IMR-90 (cell line): Measurements from ENCODE around the gene TADA1. TPM values are rescaled to one million over a fixed set of nuclear protein-coding genes. Genes with fewer than 3 reads are reported as not detected.

Experiments
- ATAC-seq: fragments of 200-7000 bp; cut with Tn5 transposase; 2 replicates; pipeline ENCODE4 v1.9.1; 2020; ENCODE audit warnings: low read depth, mild to moderate bottlenecking, moderate library complexity
- BruUV-seq: library from RNA; stranded (reverse); fragments of 400-500 nt; replicated peaks from 2 replicates; lab custom pipeline; 2021; lab: Mats Ljungman, UMichigan
- CTCF ChIA-PET: fragments of 300-600 bp; formaldehyde crosslinking; extraction: SDS; loops from one replicate; lab custom pipeline; 2021; ENCODE audit warnings: antibody characterized with exemption; lab: Yijun Ruan, JAX
- POLR2A ChIA-PET: fragments of 300-600 bp; sonication (Branson Sonifier 250); formaldehyde crosslinking; loops from one replicate; lab custom pipeline; 2022; ENCODE audit warnings: antibody characterized with exemption; ENCODE audit not compliant: unreplicated experiment; lab: Charles Lee
- DNase-seq: peaks from one replicate; pipeline ENCODE4 v3.0.0; 2013
- H2AFZ ChIP-seq: replicated peaks from 2 replicates; pipeline ENCODE3; 2013; ENCODE audit warnings: low read length, mild to moderate bottlenecking; ENCODE audit not compliant: poor library complexity
- H2AK5ac ChIP-seq: 2 replicates; pipeline ENCODE4 v1.6.1; 2013; ENCODE audit warnings: low read depth, low read length, inconsistent platforms
- H2AK9ac ChIP-seq: replicated peaks from 2 replicates; pipeline ENCODE3; 2013; ENCODE audit warnings: mild to moderate bottlenecking, low read depth, low read length, moderate library complexity; ENCODE audit not compliant: poor library complexity
- H2BK120ac ChIP-seq: 2 replicates; pipeline ENCODE4 v1.6.1; 2013; ENCODE audit warnings: low read depth, low read length, inconsistent platforms
- H2BK15ac ChIP-seq: 3 replicates; pipeline ENCODE4 v1.6.1; 2013; ENCODE audit warnings: low read depth, low read length, inconsistent platforms
- H2BK20ac ChIP-seq: 2 replicates; pipeline ENCODE4 v1.6.1; 2013; ENCODE audit warnings: low read depth, mild to moderate bottlenecking, inconsistent platforms, low read length, moderate library complexity
- H2BK5ac ChIP-seq: 2 replicates; pipeline ENCODE4 v1.6.1; 2013; ENCODE audit warnings: mild to moderate bottlenecking, low read depth, low read length, inconsistent platforms; ENCODE audit not compliant: poor library complexity, severe bottlenecking
- H3K14ac ChIP-seq: replicated peaks from 2 replicates; pipeline ENCODE4 v1.6.1; 2013; ENCODE audit warnings: low read depth, low read length, inconsistent platforms
- H3K18ac ChIP-seq: 2 replicates; pipeline ENCODE4 v1.6.1; 2013; ENCODE audit warnings: low read depth, low read length, control low read depth
- H3K23ac ChIP-seq: 2 replicates; pipeline ENCODE4 v1.6.1; 2013; ENCODE audit warnings: low read depth, low read length, inconsistent platforms
- H3K27ac ChIP-seq: 2 replicates; pipeline ENCODE4 v1.5.1; 2013; ENCODE audit warnings: mild to moderate bottlenecking, control low read depth, low read length; ENCODE audit not compliant: insufficient read depth
- H3K27me3 ChIP-seq: 2 replicates; pipeline ENCODE4 v1.6.1; 2013; ENCODE audit warnings: low read length; ENCODE audit not compliant: control insufficient read depth, insufficient read depth
- H3K36me3 ChIP-seq: 2 replicates; pipeline ENCODE4 v1.6.1; 2013; ENCODE audit warnings: low read length, mixed read lengths; ENCODE audit not compliant: control insufficient read depth, insufficient read depth
- H3K4ac ChIP-seq: 2 replicates; pipeline ENCODE4 v1.6.1; 2013; ENCODE audit warnings: low read depth, low read length, inconsistent platforms
- H3K4me1 ChIP-seq: 2 replicates; pipeline ENCODE4 v1.6.1; 2013; ENCODE audit warnings: low read length, mixed read lengths; ENCODE audit not compliant: control insufficient read depth, insufficient read depth
- H3K4me2 ChIP-seq: 2 replicates; pipeline ENCODE4 v1.6.1; 2013; ENCODE audit warnings: low read depth, mild to moderate bottlenecking, control low read depth, low read length, moderate library complexity
- H3K4me3 ChIP-seq: 2 replicates; pipeline ENCODE4 v1.5.1; 2013; ENCODE audit warnings: low read depth, mild to moderate bottlenecking, control low read depth, low read length, moderate library complexity; ENCODE audit not compliant: insufficient read depth
- H3K56ac ChIP-seq: 2 replicates; pipeline ENCODE4 v1.6.1; 2013; ENCODE audit warnings: low read length, inconsistent platforms; ENCODE audit not compliant: insufficient read depth; ENCODE audit errors: extremely low read depth
- H3K79me1 ChIP-seq, 2 experiments: 2 replicates each; pipeline ENCODE4 v1.6.1; 2013; ENCODE audit warnings: low read length in 2 of 2, inconsistent platforms in 1 of 2, low read depth in 1 of 2
- H3K9ac ChIP-seq: 2 replicates; pipeline ENCODE4 v1.6.1; 2013; ENCODE audit warnings: low read depth, low read length, control low read depth
- H3K9me1 ChIP-seq: 2 replicates; pipeline ENCODE4 v1.6.1; 2013; ENCODE audit warnings: low read length, inconsistent platforms; ENCODE audit not compliant: insufficient read depth
- H3K9me3 ChIP-seq: 2 replicates; pipeline ENCODE4 v1.6.1; 2013; ENCODE audit warnings: low read length; ENCODE audit not compliant: control insufficient read depth, insufficient read depth
- H4K20me1 ChIP-seq: 2 replicates; pipeline ENCODE4 v1.6.1; 2013; ENCODE audit warnings: low read length, inconsistent platforms; ENCODE audit not compliant: insufficient read depth
- H4K5ac ChIP-seq: 2 replicates; pipeline ENCODE4 v1.6.1; 2013; ENCODE audit warnings: mild to moderate bottlenecking, low read depth, low read length, control low read depth
- H4K8ac ChIP-seq, 2 experiments: 2 replicates each; pipeline ENCODE4 v1.6.1; 2013; ENCODE audit warnings: low read depth in 2 of 2, low read length in 2 of 2, control low read depth in 1 of 2, inconsistent platforms in 1 of 2
- H4K91ac ChIP-seq: 2 replicates; pipeline ENCODE4 v1.6.1; 2013; ENCODE audit warnings: low read depth, low read length, inconsistent platforms; ENCODE audit not compliant: insufficient read depth
- CEBPB ChIP-seq: IDR thresholded peaks from 2 replicates; pipeline ENCODE4 v1.6.1; 2012; ENCODE audit warnings: low read depth, low read length, improper control_type of control experiment
- CHD1 ChIP-seq: IDR thresholded peaks from 2 replicates; pipeline ENCODE4 v1.6.1; 2012; ENCODE audit warnings: low read depth, low read length, improper control_type of control experiment
- ELK1 ChIP-seq: fragments of 150-350 bp; IDR thresholded peaks from 2 replicates; pipeline ENCODE4 v1.6.1; 2016; ENCODE audit warnings: low read depth, mild to moderate bottlenecking, low read length, moderate library complexity, borderline replicate concordance
- FOS ChIP-seq: fragments of 150-350 bp; IDR thresholded peaks from 2 replicates; pipeline ENCODE4 v1.6.1; 2016; ENCODE audit warnings: low read depth, low read length
- MAFK ChIP-seq: IDR thresholded peaks from 2 replicates; pipeline ENCODE4 v1.6.1; 2012; ENCODE audit warnings: low read depth, low read length, improper control_type of control experiment
- MXI1 ChIP-seq: IDR thresholded peaks from 2 replicates; pipeline ENCODE4 v1.6.1; 2012; ENCODE audit warnings: low read depth, mild to moderate bottlenecking, low read length, moderate library complexity, borderline replicate concordance
- NFE2L2 ChIP-seq: fragments of 150-350 bp; IDR thresholded peaks from 2 replicates; pipeline ENCODE4 v1.6.1; 2016; ENCODE audit warnings: low read depth, mild to moderate bottlenecking, low read length
- POLR2A ChIP-seq: IDR thresholded peaks from 2 replicates; pipeline ENCODE4 v1.6.1; 2012; ENCODE audit warnings: mild to moderate bottlenecking, low read depth, low read length
- RFX5 ChIP-seq: IDR thresholded peaks from 2 replicates; pipeline ENCODE4 v1.8.0; 2012; ENCODE audit warnings: low read depth, mild to moderate bottlenecking, low read length, moderate library complexity
- WGBS, 2 experiments: methylation state at CpG; one replicate each; pipeline versions ENCODE4 v1.1.5 to v1.1.7; 2013; ENCODE audit warnings: missing lambda C conversion rate in 2 of 2; ENCODE audit not compliant: insufficient read length in 1 of 2; ENCODE audit errors: extremely low coverage in 2 of 2; 5-methylcytosine and 5-hydroxymethylcytosine counted together
- dilution Hi-C: fragments of 300-500 bp; cut with HindIII; formaldehyde crosslinking; loops from one replicate; pipeline ENCODE4 v1.14.3; 2018; ENCODE audit warnings: low sequenced_read_pairs; ENCODE audit not compliant: unreplicated experiment
- in situ Hi-C: fragments of 300-500 bp; cut with MboI; formaldehyde crosslinking; loops from 3 replicates; pipeline ENCODE4 v1.14.3; 2019; ENCODE audit warnings: low sequenced_read_pairs, inconsistent platforms, mixed read lengths
- intact Hi-C: fragments of 100-400 bp; cut with micrococcal nuclease; formaldehyde crosslinking; loops from 2 replicates; pipeline ENCODE4 v1.10.0; 2022
- polyA plus RNA-seq, 3 experiments: library from polyadenylated mRNA; depleted of rRNA; stranded (reverse); fragments of >200 nt; gene quantifications; 2 replicates each; pipeline ENCODE4 v1.2.3, GENCODE V29; 2012; ENCODE audit warnings: low replicate concordance in 1 of 3
- total RNA-seq: library from RNA; depleted of rRNA; stranded (reverse); fragments of >200 nt; gene quantifications from 2 replicates; pipeline ENCODE4 v1.2.3, GENCODE V29; 2012

Gene TADA1
- total and polyA plus RNA-seq, 2 of the 4 experiments (the other 2 are of a cell fraction) = 8.2 to 16.8 TPM

- POLR2A ChIA-PET = no interaction called here
These were observed 39.9 kb upstream of the TADA1 start for GRCh38 chr1:166915941-166916340.

More at GRCh38 chr1:166915941-166916340, 39.9 kb upstream of the TADA1 start:
- no peak for ATAC-seq
- H4K91ac ChIP-seq = no peak overlapping the region
- H3K4ac ChIP-seq = no peak overlapping the region
- no peaks in the 10 kb centered on the region for H3K36me3 ChIP-seq
- H3K56ac ChIP-seq = no peak overlapping the region
- no peak overlapping the region for H3K14ac ChIP-seq
- H3K18ac ChIP-seq = no peak overlapping the region
- CTCF ChIA-PET = interaction anchor here (1.3 kb wide), 1 partner anchor 11 kb away, joined by 3 read pairs; no protein-coding TSS in a partner anchor
- 0% methylated on average over 1 of the region's 4 CpGs; no CpG with 5 or more reads in 1 of the 2 experiments for WGBS, 2 experiments
- H3K4me3 ChIP-seq = no peak overlapping the region
- dilution Hi-C loops = no loop called here
- peak; percentile 2 for DNase-seq
- no peak overlapping the region for H3K4me2 ChIP-seq
- intact Hi-C loops = no loop called here
- no peaks in the 10 kb centered on the region for H3K4me1 ChIP-seq
- H2AFZ ChIP-seq = no peak overlapping the region
- H2BK120ac ChIP-seq = no peak overlapping the region
- H2BK15ac ChIP-seq = no peak overlapping the region
- H3K27me3 ChIP-seq = peaks cover 38% of the 10 kb centered on the region
- no peak overlapping the region for H2BK20ac ChIP-seq
- H3K23ac ChIP-seq = no peak overlapping the region
- H2AK5ac ChIP-seq = no peak overlapping the region
- TF ChIP-seq ELK1 (no peak), MXI1 (no peak), RFX5 (no peak), POLR2A (no peak), CHD1 (no peak), FOS (no peak), MAFK (no peak), NFE2L2 (no peak), CEBPB (no peak)
- H4K20me1 ChIP-seq = no peaks in the 10 kb centered on the region
- no peaks in the 10 kb centered on the region for H3K9me3 ChIP-seq
- H2BK5ac ChIP-seq = no peak overlapping the region
- no peak overlapping the region for H4K8ac ChIP-seq
- no peak overlapping the region for H3K27ac ChIP-seq
- H3K9me1 ChIP-seq = no peaks in the 10 kb centered on the region; the same call in 1 of the 2 replicates
- no peak overlapping the region for H2AK9ac ChIP-seq
- no TSS peak for BruUV-seq
- H3K9ac ChIP-seq = no peak overlapping the region
- H3K79me1 ChIP-seq = no peaks in the 10 kb centered on the region
- H4K5ac ChIP-seq = no peak overlapping the region
- in situ Hi-C loops = loop anchor here (10.0 kb wide), 1 partner anchor 139 kb away; no protein-coding TSS in a partner anchor
